ENCODE measurements around the gene LGR4. TPM values are rescaled to one million over a fixed set of nuclear protein-coding genes. Genes with fewer than 3 reads are reported as not detected.

LGR4 gene
- total RNA-seq, 1 donor from 2014 or later: not detected

GRCh38 chr11:27372164-27372563 lies 100.4 kb downstream of the LGR4 start:
- Mint-ChIP-seq H3K4me3 (no peak overlapping the region), H3K4me1 (no peaks in the 10 kb centered on the region), H3K27me3 (peaks cover 8% of the 10 kb centered on the region), H3K27ac (no peak overlapping the region), H3K9me3 (no peaks in the 10 kb centered on the region), H3K36me3 (ENCODE audit: low read depth) (no peaks in the 10 kb centered on the region)
- DNase-seq: no peak
- intact Hi-C loops (cut with micrococcal nuclease): no loop called here

- H3K36me3 Mint-ChIP-seq (ENCODE audit: low read depth): no peaks in the 10 kb centered on the region
- no peak overlapping the region for H3K4me3 Mint-ChIP-seq
- H3K27ac Mint-ChIP-seq: no peak overlapping the region
- peaks cover 5% of the 10 kb centered on the region for H3K27me3 Mint-ChIP-seq
- no peak for DNase-seq
- H3K9me3 Mint-ChIP-seq: no peaks in the 10 kb centered on the region
- H3K4me1 Mint-ChIP-seq: no peaks in the 10 kb centered on the region
- intact Hi-C loops (cut with micrococcal nuclease): no loop called here
Measured at GRCh38 chr11:27371489-27371888, 101.1 kb downstream of the LGR4 start.

GRCh38 chr11:27370374-27370773 lies 102.2 kb downstream of the LGR4 start:
- Mint-ChIP-seq H3K4me3 (no peak overlapping the region), H3K9me3 (no peaks in the 10 kb centered on the region), H3K27ac (no peak overlapping the region), H3K36me3 (ENCODE audit: low read depth) (no peaks in the 10 kb centered on the region), H3K4me1 (no peaks in the 10 kb centered on the region), H3K27me3 (peaks cover 5% of the 10 kb centered on the region)
- intact Hi-C loops (cut with micrococcal nuclease): no loop called here
- no peak for DNase-seq

GRCh38 chr11:27367881-27368280 lies 104.7 kb downstream of the LGR4 start:
- Mint-ChIP-seq H3K4me3 (no peak overlapping the region), H3K9me3 (no peaks in the 10 kb centered on the region), H3K36me3 (ENCODE audit: low read depth) (no peaks in the 10 kb centered on the region), H3K4me1 (peaks cover 9% of the 10 kb centered on the region), H3K27ac (no peak overlapping the region), H3K27me3 (peaks cover 5% of the 10 kb centered on the region)
- no peak for DNase-seq
- intact Hi-C loops (cut with micrococcal nuclease): loop anchor here (10.0 kb wide), 1 partner anchor 737 kb away; the partner anchor contains the start of genes KIF18A and METTL15

- peaks cover 21% of the 10 kb centered on the region for H3K4me1 Mint-ChIP-seq
- no peaks in the 10 kb centered on the region for H3K9me3 Mint-ChIP-seq
- H3K4me3 Mint-ChIP-seq: peak overlapping the region; percentile 97
- intact Hi-C loops (cut with micrococcal nuclease): loop anchor here (1.0 to 10.0 kb wide), 3 partner anchors 44 to 741 kb away; partner anchors contain the start of genes KIF18A, LIN7C and METTL15
- no peaks in the 10 kb centered on the region for H3K36me3 Mint-ChIP-seq (ENCODE audit: low read depth)
- no peak for DNase-seq
- peaks cover 2% of the 10 kb centered on the region for H3K27me3 Mint-ChIP-seq
- H3K27ac Mint-ChIP-seq: peak overlapping the region; percentile 82
Measured at GRCh38 chr11:27363576-27364117, 108.9 kb downstream of the LGR4 start.

- intact Hi-C loops (cut with micrococcal nuclease): loop anchor here (1.0 to 10.0 kb wide), 3 partner anchors 44 to 742 kb away; partner anchors contain the start of genes KIF18A, LIN7C and METTL15
- H3K36me3 Mint-ChIP-seq (ENCODE audit: low read depth): no peaks in the 10 kb centered on the region
- peaks cover 2% of the 10 kb centered on the region for H3K27me3 Mint-ChIP-seq
- H3K4me1 Mint-ChIP-seq: peaks cover 21% of the 10 kb centered on the region
- peak; percentile 97 for DNase-seq
- peak within 1 kb of the TSS; percentile 92 for H3K27ac Mint-ChIP-seq
- no peaks in the 10 kb centered on the region for H3K9me3 Mint-ChIP-seq
- peak within 1 kb of the TSS; percentile 97 for H3K4me3 Mint-ChIP-seq
Measured at GRCh38 chr11:27362749-27363575, 109.6 kb downstream of the LGR4 start, which contains the start of gene CCDC34. Gene CCDC34, minus strand, starts transcription at chr11:27363215. Its CDS starts 21 bp downstream, at chr11:27363194.

GRCh38 chr11:27361649-27362431 lies 110.8 kb downstream of the LGR4 start:
- Mint-ChIP-seq H3K27ac (no peak overlapping the region), H3K4me3 (peak overlapping the region; percentile 97)

GRCh38 chr11:27358296-27358695 lies 114.3 kb downstream of the LGR4 start:
- Mint-ChIP-seq H3K4me3 (no peak overlapping the region), H3K4me1 (peaks cover 14% of the 10 kb centered on the region), H3K36me3 (ENCODE audit: low read depth) (no peaks in the 10 kb centered on the region), H3K27ac (no peak overlapping the region), H3K27me3 (no peaks in the 10 kb centered on the region), H3K9me3 (no peaks in the 10 kb centered on the region)
- intact Hi-C loops (cut with micrococcal nuclease): no loop called here
- no peak for DNase-seq

More at GRCh38 chr11:27361649-27362431, 110.8 kb downstream of the LGR4 start:
- no peaks in the 10 kb centered on the region for H3K36me3 Mint-ChIP-seq (ENCODE audit: low read depth)
- intact Hi-C loops (cut with micrococcal nuclease): loop anchor here (10.0 kb wide), 1 partner anchor 743 kb away; the partner anchor contains the start of genes KIF18A and METTL15
- no peaks in the 10 kb centered on the region for H3K9me3 Mint-ChIP-seq
- DNase-seq: no peak
- H3K27me3 Mint-ChIP-seq: no peaks in the 10 kb centered on the region
- H3K4me1 Mint-ChIP-seq: peaks cover 21% of the 10 kb centered on the region

- Mint-ChIP-seq H3K27me3 (no peaks in the 10 kb centered on the region), H3K4me3 (no peak overlapping the region), H3K4me1 (peaks cover 6% of the 10 kb centered on the region), H3K9me3 (no peaks in the 10 kb centered on the region), H3K27ac (no peak overlapping the region), H3K36me3 (ENCODE audit: low read depth) (no peaks in the 10 kb centered on the region)
- intact Hi-C loops (cut with micrococcal nuclease): no loop called here
- DNase-seq: no peak
Measured at GRCh38 chr11:27357250-27357649, 115.3 kb downstream of the LGR4 start.

- no peaks in the 10 kb centered on the region for H3K36me3 Mint-ChIP-seq (ENCODE audit: low read depth)
- no peaks in the 10 kb centered on the region for H3K9me3 Mint-ChIP-seq
- DNase-seq: no peak
- no peak overlapping the region for H3K4me3 Mint-ChIP-seq
- no peaks in the 10 kb centered on the region for H3K27me3 Mint-ChIP-seq
- H3K27ac Mint-ChIP-seq: no peak overlapping the region
- intact Hi-C loops (cut with micrococcal nuclease): no loop called here
- peaks cover 2% of the 10 kb centered on the region for H3K4me1 Mint-ChIP-seq
Measured at GRCh38 chr11:27356624-27357222, 115.9 kb downstream of the LGR4 start.

GRCh38 chr11:27355575-27356104 lies 117.0 kb downstream of the LGR4 start:
- intact Hi-C loops (cut with micrococcal nuclease): no loop called here
- Mint-ChIP-seq H3K4me1 (no peaks in the 10 kb centered on the region), H3K27ac (no peak overlapping the region), H3K36me3 (ENCODE audit: low read depth) (no peaks in the 10 kb centered on the region), H3K4me3 (no peak overlapping the region), H3K27me3 (no peaks in the 10 kb centered on the region), H3K9me3 (no peaks in the 10 kb centered on the region)
- no peak for DNase-seq

- peaks cover 4% of the 10 kb centered on the region for H3K36me3 Mint-ChIP-seq (ENCODE audit: low read depth)
- no peak overlapping the region for H3K4me3 Mint-ChIP-seq
- intact Hi-C loops (cut with micrococcal nuclease): no loop called here
- H3K4me1 Mint-ChIP-seq: no peaks in the 10 kb centered on the region
- H3K9me3 Mint-ChIP-seq: no peaks in the 10 kb centered on the region
- no peaks in the 10 kb centered on the region for H3K27me3 Mint-ChIP-seq
- DNase-seq: no peak
- no peak overlapping the region for H3K27ac Mint-ChIP-seq
Measured at GRCh38 chr11:27354359-27354965, 118.1 kb downstream of the LGR4 start.

Measured in activated CD4-positive, alpha-beta T cell treated with anti-CD3 and anti-CD28 coated beads, Interleukin-2, amount 10 ng/mL, durations not matched to agents 24 days and 14 days (primary cell).